ENCODE data around the gene GPC6.

DNA sequence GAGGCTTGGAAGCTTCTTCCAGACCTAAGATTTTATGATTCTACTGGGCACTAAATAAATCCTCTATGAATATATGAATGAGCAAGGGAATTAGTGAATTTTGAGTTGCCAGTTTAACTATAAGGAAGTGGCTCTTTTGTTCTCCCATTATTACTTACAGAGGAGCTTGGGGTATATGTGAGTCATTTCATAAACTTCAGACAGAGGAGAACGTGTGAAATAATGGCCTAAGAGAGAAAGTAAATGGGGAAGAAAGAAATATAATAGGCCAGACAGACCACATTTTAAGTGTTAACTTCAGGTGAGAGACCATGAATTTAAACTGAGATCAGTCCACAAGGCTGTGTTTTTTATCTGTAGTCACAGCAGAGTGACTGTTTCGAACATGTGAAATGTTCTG, 570.9 kb downstream of the GPC6 start:
- TF ChIP-seq SP1 (IDR thresholded peaks at IDR 0.05) (no peak), ARNT (IDR thresholded peaks at IDR 0.05) (no peak), HDGF (IDR thresholded peaks at IDR 0.05; ENCODE audit: borderline replicate concordance) (no peak), TARDBP (IDR thresholded peaks at IDR 0.05) (no peak)
